Activated naive CD4-positive, alpha-beta T cell treated with anti-CD3 and anti-CD28 coated beads for 36 hours (primary cell): ENCODE data around the gene KASH5. TPM values are rescaled to one million over a fixed set of nuclear protein-coding genes. Genes with fewer than 3 reads are reported as not detected.

Experiments
- CTCF ChIA-PET: fragments of 350-600 bp; sonication (Branson Sonifier 250); formaldehyde crosslinking; loops from one replicate; lab custom pipeline; 2021; ENCODE audit warnings: antibody characterized with exemption; lab: Charles Lee
- DNase-seq: peaks from one replicate; pipeline ENCODE4 v3.0.0-alpha.2; 2020
- H3K27ac Mint-ChIP-seq: one replicate; pipeline ENCODE4 v1.8.0; 2021; ENCODE audit warnings: mild to moderate bottlenecking, mixed read lengths
- H3K27me3 Mint-ChIP-seq: one replicate; pipeline ENCODE4 v1.8.0; 2021; ENCODE audit warnings: low read depth, mixed read lengths
- H3K36me3 Mint-ChIP-seq: one replicate; pipeline ENCODE4 v1.8.0; 2021; ENCODE audit warnings: low read depth, mixed read lengths
- H3K4me1 Mint-ChIP-seq: one replicate; pipeline ENCODE4 v1.8.0; 2021; ENCODE audit warnings: low read depth, mixed read lengths
- H3K4me3 Mint-ChIP-seq: one replicate; pipeline ENCODE4 v1.8.0; 2021; ENCODE audit warnings: mild to moderate bottlenecking, moderate library complexity, mixed read lengths
- H3K9me3 Mint-ChIP-seq: one replicate; pipeline ENCODE4 v1.8.0; 2021; ENCODE audit warnings: mixed read lengths
- intact Hi-C: fragments of 100-400 bp; cut with micrococcal nuclease; formaldehyde crosslinking; loops from one replicate; pipeline ENCODE4 v1.15.1; 2023
- total RNA-seq, 2 experiments: library from RNA; stranded (reverse); gene quantifications; one replicate each; pipeline ENCODE4 v1.2.3, GENCODE V29; 2021

KASH5 gene
- total RNA-seq, 2 experiments from 2014 or later, result 2.4 to 3.2 TPM

- no peaks in the 10 kb centered on the region for H3K27me3 Mint-ChIP-seq
- intact Hi-C loops, result no loop called here
- CTCF ChIA-PET, result interaction anchor here (1.2 to 1.3 kb wide), 2 partner anchors 12 to 28 kb away, joined by 3 to 4 read pairs; no protein-coding TSS in a partner anchor
- H3K9me3 Mint-ChIP-seq, result no peaks in the 10 kb centered on the region
- H3K36me3 Mint-ChIP-seq, result no peaks in the 10 kb centered on the region
- H3K27ac Mint-ChIP-seq, result no peak overlapping the region
- DNase-seq, result no peak
- no peak overlapping the region for H3K4me3 Mint-ChIP-seq
- peaks cover 55% of the 10 kb centered on the region for H3K4me1 Mint-ChIP-seq
Observed at GRCh38 chr19:49407079-49407478, 19.0 kb downstream of the KASH5 start.

GRCh38 chr19:49407482-49408015 lies 19.5 kb downstream of the KASH5 start:
- Mint-ChIP-seq H3K27me3 (no peaks in the 10 kb centered on the region), H3K4me1 (peaks cover 60% of the 10 kb centered on the region), H3K27ac (no peak overlapping the region), H3K36me3 (no peaks in the 10 kb centered on the region), H3K9me3 (no peaks in the 10 kb centered on the region), H3K4me3 (no peak overlapping the region)
- CTCF ChIA-PET, result interaction anchor here (1.3 kb wide), 1 partner anchor 11 kb away, joined by 4 read pairs; no protein-coding TSS in a partner anchor
- intact Hi-C loops, result no loop called here
- DNase-seq, result no peak

GRCh38 chr19:49408816-49409440 lies 20.9 kb downstream of the KASH5 start:
- Mint-ChIP-seq H3K4me3 (peak overlapping the region; percentile 1), H3K9me3 (no peaks in the 10 kb centered on the region), H3K4me1 (peaks cover 54% of the 10 kb centered on the region), H3K36me3 (no peaks in the 10 kb centered on the region), H3K27me3 (no peaks in the 10 kb centered on the region), H3K27ac (peak overlapping the region; percentile 46)
- no peak for DNase-seq
- CTCF ChIA-PET, result interaction anchor here (0.6 to 3.2 kb wide), 7 partner anchors 12 to 210 kb away, joined by 3 to 15 read pairs (median 3); partner anchors contain the start of gene FLT3LG
- intact Hi-C loops, result no loop called here

- intact Hi-C loops, result no loop called here
- H3K27me3 Mint-ChIP-seq, result no peaks in the 10 kb centered on the region
Observed at GRCh38 chr19:49409441-49410029, 21.5 kb downstream of the KASH5 start.

GRCh38 chr19:49411681-49412326 lies 23.8 kb downstream of the KASH5 start:
- intact Hi-C loops, result no loop called here
- Mint-ChIP-seq H3K27me3 (no peaks in the 10 kb centered on the region), H3K36me3 (no peaks in the 10 kb centered on the region), H3K4me1 (peaks cover 52% of the 10 kb centered on the region), H3K27ac (no peak overlapping the region), H3K9me3 (no peaks in the 10 kb centered on the region), H3K4me3 (no peak overlapping the region)
- no peak for DNase-seq
- CTCF ChIA-PET, result interaction anchor here (0.7 to 3.2 kb wide), 4 partner anchors 9 to 120 kb away, joined by 3 to 15 read pairs (median 4); no protein-coding TSS in a partner anchor

More at GRCh38 chr19:49409441-49410029, 21.5 kb downstream of the KASH5 start:
- H3K27ac Mint-ChIP-seq, result peak overlapping the region; percentile 46
- peak; percentile 40 for DNase-seq
- H3K4me3 Mint-ChIP-seq, result peak overlapping the region; percentile 1
- CTCF ChIA-PET, result interaction anchor here (0.6 to 3.2 kb wide), 8 partner anchors 12 to 211 kb away, joined by 3 to 15 read pairs (median 3); partner anchors contain the start of gene FLT3LG
- H3K36me3 Mint-ChIP-seq, result no peaks in the 10 kb centered on the region
- no peaks in the 10 kb centered on the region for H3K9me3 Mint-ChIP-seq
- peaks cover 54% of the 10 kb centered on the region for H3K4me1 Mint-ChIP-seq

GRCh38 chr19:49413348-49413747 lies 25.3 kb downstream of the KASH5 start:
- Mint-ChIP-seq H3K9me3 (no peaks in the 10 kb centered on the region), H3K36me3 (no peaks in the 10 kb centered on the region), H3K4me1 (peaks cover 36% of the 10 kb centered on the region), H3K27me3 (no peaks in the 10 kb centered on the region), H3K27ac (no peak overlapping the region), H3K4me3 (no peak overlapping the region)
- intact Hi-C loops, result no loop called here
- CTCF ChIA-PET, result interaction anchor here (0.6 to 0.7 kb wide), 2 partner anchors 55 to 188 kb away, joined by 3 read pairs; no protein-coding TSS in a partner anchor
- no peak for DNase-seq

- no peak for DNase-seq
- H3K4me1 Mint-ChIP-seq, result peaks cover 27% of the 10 kb centered on the region
- CTCF ChIA-PET, result no interaction called here
- no peaks in the 10 kb centered on the region for H3K9me3 Mint-ChIP-seq
- H3K36me3 Mint-ChIP-seq, result no peaks in the 10 kb centered on the region
- no peaks in the 10 kb centered on the region for H3K27me3 Mint-ChIP-seq
- H3K27ac Mint-ChIP-seq, result no peak overlapping the region
- no peak overlapping the region for H3K4me3 Mint-ChIP-seq
- intact Hi-C loops, result no loop called here
Observed at GRCh38 chr19:49414256-49414655, 26.2 kb downstream of the KASH5 start.

- peaks cover 6% of the 10 kb centered on the region for H3K27me3 Mint-ChIP-seq
- CTCF ChIA-PET, result no interaction called here
- H3K4me3 Mint-ChIP-seq, result no peak overlapping the region
- no peak for DNase-seq
- intact Hi-C loops, result no loop called here
- H3K36me3 Mint-ChIP-seq, result no peaks in the 10 kb centered on the region
- H3K27ac Mint-ChIP-seq, result no peak overlapping the region
- H3K9me3 Mint-ChIP-seq, result no peaks in the 10 kb centered on the region
- H3K4me1 Mint-ChIP-seq, result peaks cover 18% of the 10 kb centered on the region
Observed at GRCh38 chr19:49415102-49415809, 27.2 kb downstream of the KASH5 start.

- H3K27ac Mint-ChIP-seq, result no peak overlapping the region
- no peaks in the 10 kb centered on the region for H3K9me3 Mint-ChIP-seq
- no peaks in the 10 kb centered on the region for H3K36me3 Mint-ChIP-seq
- intact Hi-C loops, result no loop called here
- H3K27me3 Mint-ChIP-seq, result peaks cover 11% of the 10 kb centered on the region
- peaks cover 20% of the 10 kb centered on the region for H3K4me1 Mint-ChIP-seq
- CTCF ChIA-PET, result no interaction called here
- no peak for DNase-seq
- no peak overlapping the region for H3K4me3 Mint-ChIP-seq
Observed at GRCh38 chr19:49415810-49416200, 27.8 kb downstream of the KASH5 start.

GRCh38 chr19:49417088-49417487 lies 29.0 kb downstream of the KASH5 start:
- DNase-seq, result no peak
- Mint-ChIP-seq H3K36me3 (no peaks in the 10 kb centered on the region), H3K27me3 (peaks cover 23% of the 10 kb centered on the region), H3K9me3 (no peaks in the 10 kb centered on the region), H3K4me1 (peaks cover 19% of the 10 kb centered on the region), H3K27ac (no peak overlapping the region), H3K4me3 (no peak overlapping the region)
- CTCF ChIA-PET, result interaction anchor here (1.0 to 1.2 kb wide), 2 partner anchors 23 to 116 kb away, joined by 3 read pairs; no protein-coding TSS in a partner anchor
- intact Hi-C loops, result no loop called here

- H3K36me3 Mint-ChIP-seq, result no peaks in the 10 kb centered on the region
- no peak overlapping the region for H3K4me3 Mint-ChIP-seq
- intact Hi-C loops, result no loop called here
- H3K9me3 Mint-ChIP-seq, result no peaks in the 10 kb centered on the region
- CTCF ChIA-PET, result interaction anchor here (1.2 to 1.6 kb wide), 2 partner anchors 12 to 54 kb away, joined by 4 read pairs; no protein-coding TSS in a partner anchor
- H3K27me3 Mint-ChIP-seq, result peaks cover 33% of the 10 kb centered on the region
- H3K4me1 Mint-ChIP-seq, result peaks cover 21% of the 10 kb centered on the region
- H3K27ac Mint-ChIP-seq, result no peak overlapping the region
- DNase-seq, result no peak
Observed at GRCh38 chr19:49418511-49418910, 30.5 kb downstream of the KASH5 start.
